ENCODE measurements around the gene DDA1.
"Not testable (repeated sequence)": the region's sequence is repeated elsewhere in the genome, so short reads cannot be mapped to it uniquely, and the experiment has no call there.

Gene DDA1

DNA sequence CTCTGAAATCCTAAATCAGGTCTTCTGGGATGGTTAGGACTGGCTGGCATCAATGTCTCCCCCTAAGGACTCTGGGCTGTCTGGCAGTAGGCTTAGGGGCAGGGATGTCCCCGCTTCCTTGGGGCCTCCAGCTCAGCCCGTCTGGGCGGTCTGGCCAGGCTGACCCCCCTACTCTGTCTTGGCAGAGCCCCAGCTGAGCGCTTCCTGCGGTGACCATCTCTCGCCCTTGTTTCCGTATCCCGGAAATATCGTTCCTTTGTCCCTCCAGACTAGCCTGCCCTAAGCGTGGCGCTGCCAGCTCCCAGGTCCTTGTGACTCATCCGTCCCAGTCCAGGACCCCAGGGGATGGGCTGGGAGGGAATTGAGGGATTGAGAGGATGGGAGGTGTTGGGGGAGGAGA is 39.3 kb downstream of the DDA1 start:
- peak; percentile 49 for DNase-seq

DNA sequence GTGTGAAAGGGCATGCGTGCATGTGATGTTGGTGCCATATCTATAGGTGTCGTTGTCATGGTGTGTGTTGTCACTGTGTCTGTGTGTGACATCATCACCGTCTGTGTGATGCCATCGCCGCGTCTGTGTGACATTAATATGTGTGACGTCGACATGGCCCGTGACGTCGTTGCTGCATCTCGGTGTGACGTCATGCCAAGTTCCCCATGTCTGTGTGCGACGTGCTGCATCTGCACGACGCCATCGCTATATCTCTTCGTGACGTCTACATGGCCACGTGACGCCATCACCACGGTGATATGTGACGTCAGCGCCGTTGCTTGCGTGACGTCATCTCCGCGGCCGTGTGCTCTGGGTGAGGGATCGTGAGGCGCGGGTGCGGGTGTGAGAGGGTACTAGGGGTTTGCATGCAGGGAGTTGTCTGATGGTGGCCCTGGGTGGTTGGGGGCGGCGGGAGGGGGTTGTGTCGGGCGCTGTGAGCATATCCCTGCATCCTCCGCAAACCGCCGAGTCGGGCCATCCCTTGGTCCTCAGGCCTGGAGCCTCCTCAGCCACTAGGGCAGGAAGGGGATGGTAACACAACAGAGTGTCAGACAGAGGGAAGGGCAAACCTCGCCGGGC is 42.6 kb downstream of the DDA1 start:
- DNase-seq, result no peak

DNA sequence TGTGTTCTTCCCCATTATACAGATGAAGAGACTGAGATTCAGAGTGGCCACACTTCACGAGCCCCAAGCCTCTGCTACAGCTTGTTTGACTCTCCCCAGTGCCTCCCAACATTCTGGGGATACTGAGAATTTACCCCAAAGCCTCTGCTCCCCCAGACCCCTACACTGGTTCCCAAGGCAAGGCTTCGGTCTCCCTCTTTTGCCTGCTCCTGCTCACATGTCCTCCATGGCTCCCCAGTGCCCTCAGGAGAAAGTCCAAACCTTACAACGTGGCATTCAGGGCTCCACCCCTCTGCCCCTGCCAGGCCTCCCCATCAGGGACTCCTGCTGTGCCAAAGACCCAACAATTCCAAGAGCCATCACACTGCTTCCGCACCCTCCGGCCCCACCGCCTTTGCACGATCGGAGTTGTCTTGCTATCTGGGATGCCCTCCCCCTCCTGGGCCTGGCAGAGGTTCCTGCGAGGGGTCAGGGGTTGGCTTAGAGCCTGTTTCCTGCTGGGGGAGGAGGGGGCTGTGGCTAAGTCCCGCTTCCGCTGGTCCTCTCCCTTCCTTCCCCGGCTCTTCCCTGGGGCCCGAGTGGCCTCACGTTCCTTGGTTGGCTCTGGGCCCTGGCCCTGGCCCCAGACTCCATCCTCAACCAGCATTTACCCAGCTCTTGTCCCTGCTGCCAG is 43.4 kb downstream of the DDA1 start:
- DNase-seq, result no peak

DNA sequence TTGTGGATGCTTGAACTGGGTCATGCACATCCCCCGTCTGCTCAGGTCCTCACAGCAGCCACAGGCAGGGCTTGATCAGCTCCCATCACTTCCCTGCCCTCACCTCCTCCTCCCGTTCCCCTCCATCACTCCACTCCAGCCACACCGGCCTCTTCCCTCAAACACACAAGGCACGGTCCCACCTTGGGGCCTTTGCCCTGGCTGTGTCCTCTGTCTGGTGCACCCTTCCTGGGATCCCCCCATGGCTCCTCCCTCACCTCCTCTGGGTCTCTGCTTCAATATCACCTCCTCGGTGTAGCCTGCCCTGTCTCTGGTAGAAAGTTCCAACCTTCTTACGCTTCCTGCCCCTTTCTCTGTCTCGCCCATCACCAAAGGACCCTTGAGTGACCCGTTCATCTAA is 44.0 kb downstream of the DDA1 start:
- no peak for DNase-seq

DNA sequence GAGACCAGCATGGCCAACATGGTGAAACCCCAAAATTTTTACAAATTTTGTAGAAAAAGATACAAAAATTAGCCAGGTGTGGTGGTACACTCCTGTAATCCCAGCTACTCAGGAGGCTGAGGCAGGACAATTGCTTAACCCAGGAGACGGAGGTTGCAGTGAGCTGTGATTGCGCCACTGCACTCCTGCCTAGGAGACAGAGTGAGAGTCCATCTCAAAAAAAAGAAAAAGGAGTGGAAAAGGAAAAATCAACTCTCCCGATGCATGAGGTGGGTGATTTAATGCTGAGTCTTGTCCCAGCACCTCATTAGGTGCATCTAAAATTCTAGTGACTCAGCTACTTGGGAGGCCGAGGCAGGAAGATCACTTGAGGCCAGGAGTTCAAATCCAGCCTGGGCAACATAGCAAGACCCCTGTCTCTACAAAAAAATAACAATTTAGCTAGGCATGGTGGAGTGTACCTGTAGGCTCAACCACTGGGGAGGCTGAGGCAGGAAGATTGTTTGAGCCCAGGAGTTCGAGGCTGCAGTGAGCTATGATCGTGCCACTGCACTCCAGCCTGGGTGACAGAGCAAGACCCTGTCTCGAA is 47.8 kb downstream of the DDA1 start:
- DNase-seq, result no peak

- no peak for DNase-seq
Observed at GRCh38 chr19:17357724-17358123, 48.4 kb downstream of the DDA1 start.

- DNase-seq, result no peak
Observed at GRCh38 chr19:17358395-17358794, 49.0 kb downstream of the DDA1 start.

DNA sequence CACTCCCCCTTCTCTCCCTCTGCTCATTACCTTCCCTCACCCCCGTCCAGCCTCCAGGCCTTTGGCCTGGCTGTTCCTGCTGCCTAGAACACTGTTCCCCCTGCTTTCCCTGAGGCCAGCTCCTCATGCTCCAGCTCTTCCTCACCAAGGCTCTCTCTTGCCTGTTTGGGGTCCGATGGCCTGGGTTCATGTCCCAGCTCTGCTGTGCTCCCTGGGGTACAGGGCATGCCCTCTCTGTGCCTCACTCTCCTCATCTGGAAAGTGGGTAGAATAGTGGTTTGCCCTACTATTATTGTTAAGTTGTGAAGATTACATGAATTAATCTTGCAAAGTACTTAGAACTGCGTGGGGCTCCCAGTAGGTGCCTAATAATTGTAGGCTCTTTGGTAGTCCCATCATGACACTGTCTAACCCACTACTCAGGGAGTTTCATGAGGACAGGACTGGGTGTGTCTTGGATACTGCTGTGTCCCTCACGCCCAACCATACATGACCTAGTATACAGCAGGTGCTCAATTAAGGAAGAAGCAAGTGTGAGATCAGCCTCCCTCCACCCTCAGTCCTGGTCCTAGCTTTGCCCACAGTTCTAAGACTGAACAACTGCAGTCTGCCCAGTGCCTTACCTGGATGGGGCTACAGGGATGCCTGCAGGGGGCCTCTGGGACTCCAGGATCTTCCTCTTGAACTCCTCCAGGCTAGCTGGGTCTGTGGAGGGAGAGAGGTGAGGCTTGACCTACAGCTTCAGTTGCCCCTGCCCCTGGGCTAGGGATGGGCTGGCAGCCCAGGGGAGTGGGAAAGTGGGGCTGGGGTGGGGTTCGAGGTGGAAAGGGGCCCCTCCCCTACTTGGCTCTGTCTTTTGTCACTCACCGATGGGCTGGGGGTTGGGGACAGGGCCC is 50.8 kb downstream of the DDA1 start:
- no peak for DNase-seq

DNA sequence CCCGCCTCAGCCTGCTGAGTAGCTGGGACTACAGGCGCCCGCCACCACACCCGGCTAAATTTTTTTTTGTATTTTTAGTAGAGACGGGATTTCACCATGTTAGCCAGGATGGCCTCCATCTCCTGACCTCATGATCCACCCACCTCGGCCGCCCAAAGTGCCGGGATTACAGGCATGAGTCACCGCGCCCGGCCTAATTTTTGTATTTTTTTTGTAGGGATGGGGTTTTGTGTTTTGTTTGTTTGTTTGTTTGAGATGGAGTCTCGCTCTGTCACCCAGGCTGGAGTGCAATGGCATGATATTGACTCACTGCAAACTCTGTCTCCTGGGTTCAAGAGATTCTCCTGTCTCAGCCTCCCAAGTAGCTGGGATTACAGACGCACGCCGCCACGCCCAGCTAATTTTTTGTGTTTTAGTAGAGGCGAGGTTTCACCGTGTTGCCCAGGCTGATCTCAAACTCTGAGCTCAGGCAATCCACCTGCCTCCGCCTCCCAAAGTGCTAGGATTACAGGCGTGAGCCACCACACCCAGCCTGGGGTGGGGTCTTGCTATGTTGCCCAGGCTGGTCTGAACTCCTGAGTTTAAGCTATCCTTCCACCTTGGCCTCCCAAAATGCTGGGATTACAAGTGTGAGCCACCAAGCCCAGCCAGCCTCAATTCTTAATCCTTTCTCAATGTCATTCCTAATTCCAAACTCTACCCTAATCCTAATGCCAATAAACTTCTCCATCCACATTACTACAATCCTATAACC is 54.7 kb downstream of the DDA1 start:
- not testable (repeated sequence) for DNase-seq

GRCh38 chr19:17365361-17365760 is 56.0 kb downstream of the DDA1 start:
- no peak for DNase-seq

DNA sequence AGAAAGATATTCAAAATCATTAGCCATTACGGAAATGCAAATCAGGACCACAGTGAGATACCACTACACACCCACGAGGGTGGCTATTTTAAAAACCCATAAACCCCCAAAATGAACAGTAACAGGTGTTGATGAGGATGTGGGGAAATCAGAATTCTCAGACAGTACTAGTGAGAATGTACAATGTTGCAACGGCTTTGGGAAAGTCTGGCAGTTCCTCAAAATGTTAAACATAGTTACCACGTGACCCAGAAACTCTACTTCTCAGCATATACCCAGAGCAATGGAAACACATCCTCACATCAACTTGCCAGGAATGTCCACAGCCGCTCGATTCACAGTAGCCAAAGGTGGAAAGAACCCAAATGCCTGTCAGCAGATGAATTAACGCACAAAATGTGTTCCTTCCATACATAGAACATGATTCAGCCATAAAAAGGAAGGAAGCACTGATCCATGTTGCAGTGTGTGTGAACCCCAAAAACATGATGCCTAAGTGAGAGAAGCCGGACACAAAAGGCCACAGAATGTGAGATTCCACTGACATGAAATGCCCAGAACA is 60.7 kb downstream of the DDA1 start:
- peak; percentile 56 for DNase-seq

Measured in fibroblast of skin of abdomen (primary cell).